HL-60 (cell line): Measurements from ENCODE around the gene CDC42EP3.

ENCODE experiments used
- DNase-seq, 2 experiments: peaks; one replicate each; pipeline ENCODE4 v3.0.0-alpha.2; 2010 to 2020; ENCODE audit warnings: low read depth in 1 of 2, low spot score in 1 of 2
- H3K27ac ChIP-seq: fragments of 250-450 bp; sonication (Bioruptor Pico); replicated peaks from 2 replicates; pipeline ENCODE4 v1.5.1; 2020; ENCODE audit warnings: mild to moderate bottlenecking, moderate library complexity
- H3K27me3 ChIP-seq: fragments of 250-450 bp; sonication (Bioruptor Pico); 2 replicates; pipeline ENCODE4 v1.5.1; 2021; ENCODE audit warnings: mild to moderate bottlenecking, moderate library complexity; ENCODE audit not compliant: insufficient read depth, poor library complexity, severe bottlenecking
- H3K4me3 ChIP-seq: replicated peaks from 2 replicates; pipeline ENCODE4 v1.5.1; 2011; ENCODE audit warnings: mild to moderate bottlenecking, control low read depth, low read length; ENCODE audit not compliant: insufficient read depth
- CTCF ChIP-seq: IDR thresholded peaks from one replicate; pipeline ENCODE4 v1.5.1; 2011; ENCODE audit warnings: low read length, control low read depth, inconsistent platforms; ENCODE audit not compliant: insufficient read depth
- GABPA ChIP-seq: IDR thresholded peaks from 2 replicates; pipeline ENCODE4 v1.6.1; 2012; ENCODE audit warnings: low read depth
- POLR2AphosphoS5 ChIP-seq: IDR thresholded peaks from 2 replicates; pipeline ENCODE4 v1.6.1; 2012; ENCODE audit warnings: low read depth
- REST ChIP-seq: IDR thresholded peaks from 2 replicates; pipeline ENCODE4 v1.6.1; 2012; ENCODE audit warnings: low read depth; ENCODE audit not compliant: insufficient replicate concordance
- SPI1 ChIP-seq: IDR thresholded peaks from 2 replicates; pipeline ENCODE4 v1.6.1; 2012; ENCODE audit warnings: low read depth, mild to moderate bottlenecking, borderline replicate concordance

The CDC42EP3 gene

GRCh38 chr2:37653093-37653492 lies 18.3 kb downstream of the CDC42EP3 start:
- DNase-seq = no peak
- Histone ChIP-seq H3K4me3 (no peak overlapping the region), H3K27me3 (no peaks in the 10 kb centered on the region), H3K27ac (no peak overlapping the region)
- TF ChIP-seq REST (no peak), CTCF (no peak), GABPA (no peak), POLR2AphosphoS5 (no peak), SPI1 (no peak)

DNA sequence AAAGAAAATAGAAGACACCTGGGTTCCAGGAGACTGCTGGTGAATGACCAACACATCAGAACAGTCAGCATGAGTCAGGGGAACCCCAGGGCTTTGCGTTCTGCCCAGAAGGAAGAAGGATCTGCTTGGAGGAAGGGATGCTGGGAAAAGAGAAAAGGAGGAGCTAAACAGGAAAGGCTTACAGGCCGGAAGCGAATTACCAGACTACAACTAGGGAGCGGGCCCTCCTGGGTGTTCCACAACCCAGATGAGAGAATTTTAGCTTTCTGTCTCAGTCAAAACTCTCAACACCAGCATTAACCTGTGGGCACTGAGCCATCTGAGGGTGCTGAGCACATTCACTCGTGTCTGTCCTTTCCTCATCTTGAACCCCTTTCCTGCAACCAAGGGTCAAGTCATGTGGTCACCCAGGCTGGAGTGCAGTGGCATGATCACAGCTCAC lies 19.2 kb downstream of the CDC42EP3 start:
- no peak for DNase-seq
- TF ChIP-seq REST (no peak), SPI1 (no peak), CTCF (no peak), GABPA (no peak), POLR2AphosphoS5 (no peak)
- no peak overlapping the region for H3K4me3 ChIP-seq
- no peaks in the 10 kb centered on the region for H3K27me3 ChIP-seq
- no peak overlapping the region for H3K27ac ChIP-seq

GRCh38 chr2:37650548-37651093 lies 20.8 kb downstream of the CDC42EP3 start:
- Histone ChIP-seq H3K4me3 (no peak overlapping the region), H3K27ac (0 out of 2 replicates have a peak overlapping the region, but pooled peaks have one; percentile 2), H3K27me3 (no peaks in the 10 kb centered on the region)
- no peak for TF ChIP-seq GABPA
- TF ChIP-seq CTCF = no peak
- TF ChIP-seq POLR2AphosphoS5 = no peak
- no peak for TF ChIP-seq REST
- no peak for TF ChIP-seq SPI1
- DNase-seq = no peak
